Measurements from ENCODE around the gene UBAC1.

The UBAC1 gene

DNA sequence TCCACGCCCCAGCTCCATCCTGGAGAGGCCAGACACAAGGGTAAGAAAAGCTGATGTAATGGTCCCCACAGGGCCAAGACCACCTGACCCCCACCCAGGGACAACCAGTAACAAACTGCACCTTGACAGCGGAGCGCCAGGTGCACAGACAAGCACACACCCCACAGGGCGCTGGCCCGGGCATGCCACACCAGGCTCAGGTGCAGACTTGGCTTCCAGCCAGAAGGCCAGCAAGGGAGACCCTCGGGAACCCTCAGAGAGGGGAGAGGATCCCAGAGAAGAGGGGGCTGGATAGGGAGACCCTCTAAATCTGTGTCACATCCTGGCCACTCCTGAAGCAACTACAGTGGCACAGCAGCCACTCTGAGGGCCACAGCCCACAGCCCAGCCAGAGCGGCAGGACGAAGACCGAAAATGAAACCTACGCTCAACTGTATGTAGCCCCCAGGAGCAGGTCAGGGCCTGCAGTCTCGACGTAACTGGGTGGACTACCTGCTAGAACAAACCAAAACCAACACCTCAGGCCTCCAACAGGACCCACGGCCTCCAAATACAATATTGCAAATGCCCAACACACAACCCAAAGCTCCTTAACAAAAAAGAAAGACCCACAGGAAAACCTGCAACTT, 72.3 kb downstream of the UBAC1 start:
- no peak for DNase-seq (ENCODE audit: low read depth)
- TF ChIP-seq CTCF (IDR thresholded peaks at IDR 0.05; ENCODE audit: control insufficient read depth, extremely low read depth, insufficient read depth): no peak
- no peak overlapping the region for H3K4me3 ChIP-seq (ENCODE audit: low read depth, low read length)

DNA sequence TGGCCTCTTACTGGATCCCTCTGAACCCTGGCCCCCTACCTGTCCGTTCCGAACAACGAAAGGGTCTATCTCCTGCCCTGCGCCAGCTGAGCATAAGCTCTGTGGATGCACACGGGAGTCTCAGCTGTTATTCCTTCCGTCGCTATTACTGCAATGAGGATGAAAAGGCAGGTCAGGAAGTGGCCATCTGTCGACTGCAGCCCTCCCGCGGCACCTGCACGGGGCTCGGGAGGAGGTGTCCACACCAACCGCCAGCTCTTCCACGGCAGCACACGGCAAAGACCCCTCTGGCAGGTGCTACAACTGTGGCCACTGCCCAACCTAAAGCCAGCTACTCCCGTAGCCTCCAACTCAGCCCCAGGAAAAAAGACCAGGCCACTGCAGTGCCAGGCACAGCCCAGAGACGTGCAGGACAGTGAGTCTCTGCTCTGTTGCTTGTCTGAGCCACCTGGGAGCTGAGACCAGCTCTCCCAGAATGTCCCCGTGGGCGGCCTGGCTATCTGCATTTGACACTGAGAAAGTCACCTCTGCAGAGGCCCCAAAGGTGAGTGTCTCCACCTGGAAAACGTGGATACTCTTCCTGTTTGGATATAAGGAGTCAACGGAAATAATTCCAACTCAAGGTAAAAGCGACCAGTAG, 72.9 kb downstream of the UBAC1 start:
- H3K4me3 ChIP-seq (ENCODE audit: low read depth, low read length): no peak overlapping the region
- DNase-seq (ENCODE audit: low read depth): no peak
- TF ChIP-seq CTCF (IDR thresholded peaks at IDR 0.05; ENCODE audit: control insufficient read depth, extremely low read depth, insufficient read depth): no peak

- no peak overlapping the region for H3K4me3 ChIP-seq (ENCODE audit: low read depth, low read length)
- TF ChIP-seq CTCF (IDR thresholded peaks at IDR 0.05; ENCODE audit: control insufficient read depth, extremely low read depth, insufficient read depth): no peak
Observed at GRCh38 chr9:135887585-135888050, 73.6 kb downstream of the UBAC1 start.

DNA sequence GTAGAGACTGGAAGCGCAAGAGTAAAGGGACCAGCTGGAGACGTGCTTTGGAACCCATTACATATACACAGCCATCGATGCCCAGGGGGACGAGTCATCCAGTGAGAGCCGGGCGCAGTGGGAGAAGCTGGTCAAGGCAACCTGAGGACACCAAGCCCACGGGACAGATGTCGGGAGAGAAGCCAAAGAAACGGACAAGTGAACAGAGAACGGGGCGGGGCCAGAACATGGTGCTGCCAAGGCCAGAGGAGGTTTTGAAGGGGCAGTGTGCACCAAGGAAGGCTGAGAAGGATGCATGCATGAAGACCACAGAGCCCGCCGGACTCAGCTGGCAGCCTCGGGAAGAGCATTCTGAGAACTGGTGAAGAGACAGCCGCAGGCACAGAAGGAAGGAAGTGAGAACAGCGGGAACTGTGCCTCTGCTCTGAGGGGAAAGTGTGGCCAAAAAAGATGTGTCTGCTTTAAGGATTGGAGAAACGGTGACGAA, 74.1 kb downstream of the UBAC1 start:
- H3K4me3 ChIP-seq (ENCODE audit: low read depth, low read length): no peak overlapping the region
- TF ChIP-seq CTCF (IDR thresholded peaks at IDR 0.05; ENCODE audit: control insufficient read depth, extremely low read depth, insufficient read depth): no peak
- DNase-seq (ENCODE audit: low read depth): no peak

More at GRCh38 chr9:135887585-135888050, 73.6 kb downstream of the UBAC1 start:
- no peak for DNase-seq (ENCODE audit: low read depth)

GRCh38 chr9:135886147-135886981, 74.8 kb downstream of the UBAC1 start:
- no peak for TF ChIP-seq CTCF (IDR thresholded peaks at IDR 0.05; ENCODE audit: control insufficient read depth, extremely low read depth, insufficient read depth)
- no peak for DNase-seq (ENCODE audit: low read depth)
- no peak overlapping the region for H3K4me3 ChIP-seq (ENCODE audit: low read depth, low read length)

DNA sequence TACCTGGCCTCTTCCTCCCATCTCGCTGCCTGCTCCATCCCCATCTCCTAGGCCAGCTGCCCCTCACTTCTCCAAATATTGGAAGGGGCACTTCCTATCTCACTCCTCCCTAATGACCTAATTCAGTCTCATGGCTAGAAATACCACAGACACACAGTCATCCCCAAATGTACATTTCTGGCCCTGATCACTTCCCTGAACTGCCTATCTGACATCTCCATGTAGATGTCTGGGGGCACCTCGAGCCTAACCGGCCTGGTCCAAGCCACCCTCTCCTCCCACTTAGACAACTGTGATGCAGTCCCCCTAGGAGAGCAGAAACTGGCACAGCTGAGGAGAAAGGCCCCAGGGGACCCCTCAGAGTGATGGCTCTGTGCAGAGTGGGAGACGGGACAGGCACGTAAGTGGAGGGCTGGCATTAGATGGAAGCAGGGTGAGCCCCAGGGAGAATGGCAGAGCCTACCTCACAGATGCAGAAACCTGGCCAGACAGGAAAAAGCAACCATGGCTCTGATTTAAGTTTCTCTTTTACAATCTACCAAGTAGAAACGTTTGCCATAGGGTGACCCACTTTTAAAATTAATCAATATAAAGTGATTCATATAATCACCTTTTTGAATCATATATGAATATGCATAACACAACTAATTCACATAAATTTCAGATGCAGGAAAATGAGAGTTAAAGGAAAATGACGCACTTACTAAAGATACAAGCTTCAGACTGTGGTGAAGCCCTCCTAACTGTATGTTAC, 75.9 kb downstream of the UBAC1 start:
- DNase-seq (ENCODE audit: low read depth): no peak
- no peak for TF ChIP-seq CTCF (IDR thresholded peaks at IDR 0.05; ENCODE audit: control insufficient read depth, extremely low read depth, insufficient read depth)
- H3K4me3 ChIP-seq (ENCODE audit: low read depth, low read length): no peak overlapping the region

All from LNCaP clone FGC (cell line).